HK-2 (cell line): ENCODE results near the gene VHLL.
A peak's percentile ranks its signal among the peaks of the same experiment; 100 is the strongest.
"Not testable (repeated sequence)": the region's sequence is repeated elsewhere in the genome, so short reads cannot be mapped to it uniquely, and the experiment has no call there.

Experiments used
- DNase-seq: peaks from one replicate; pipeline ENCODE4 v3.0.0-alpha.2; 2018; ENCODE audit not compliant: unreplicated experiment

VHLL gene

DNA sequence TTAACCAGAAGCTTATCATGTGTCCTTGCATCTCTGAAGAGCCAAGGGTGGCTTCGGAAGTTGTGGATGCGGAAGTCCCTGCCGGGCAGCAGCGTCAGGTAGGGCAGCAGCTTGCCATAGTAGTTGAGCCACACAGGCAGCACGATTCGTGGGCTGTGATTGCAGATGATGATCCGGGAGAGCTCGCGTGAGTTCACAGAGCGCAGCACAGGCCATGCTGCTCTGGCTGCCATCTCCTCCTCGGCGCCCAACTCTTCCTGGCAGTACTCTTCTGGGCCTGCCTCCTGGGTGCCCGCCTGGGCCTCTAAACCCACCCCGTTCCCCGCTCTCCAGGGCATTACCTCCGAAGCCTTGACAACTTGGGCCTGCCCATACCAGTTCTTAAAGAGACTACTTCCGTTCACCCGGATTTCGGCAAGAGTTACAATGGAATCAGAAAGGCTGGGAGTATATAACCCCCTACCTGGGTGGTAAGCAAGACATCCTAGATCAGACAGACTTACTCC is at the start of gene VHLL:
Gene VHLL, minus strand, starts transcription at position 456 of the 506 bp plus-strand sequence. Its CDS starts 118 bp downstream, at position 338.
- no peak for DNase-seq

DNA sequence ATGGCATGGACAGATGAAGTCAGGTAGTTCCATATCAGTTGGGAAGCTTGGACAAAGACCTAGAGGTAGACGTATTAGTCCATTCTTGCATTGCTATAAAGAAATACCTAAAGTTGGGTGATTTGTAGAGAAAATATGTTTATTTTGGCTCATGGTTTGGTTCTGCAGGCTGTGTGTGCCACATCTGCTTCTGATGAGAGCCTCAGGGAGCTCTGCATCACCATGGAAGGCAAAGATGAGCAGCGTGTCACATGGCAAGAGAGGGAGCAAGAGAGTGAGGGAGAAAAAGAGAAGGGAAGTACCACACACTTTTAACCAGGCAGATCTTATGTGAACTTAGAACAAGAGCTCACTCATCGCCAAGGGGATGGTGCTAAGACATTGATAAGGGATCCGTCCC is 48.2 kb upstream of the VHLL start:
- no peak for DNase-seq

DNA sequence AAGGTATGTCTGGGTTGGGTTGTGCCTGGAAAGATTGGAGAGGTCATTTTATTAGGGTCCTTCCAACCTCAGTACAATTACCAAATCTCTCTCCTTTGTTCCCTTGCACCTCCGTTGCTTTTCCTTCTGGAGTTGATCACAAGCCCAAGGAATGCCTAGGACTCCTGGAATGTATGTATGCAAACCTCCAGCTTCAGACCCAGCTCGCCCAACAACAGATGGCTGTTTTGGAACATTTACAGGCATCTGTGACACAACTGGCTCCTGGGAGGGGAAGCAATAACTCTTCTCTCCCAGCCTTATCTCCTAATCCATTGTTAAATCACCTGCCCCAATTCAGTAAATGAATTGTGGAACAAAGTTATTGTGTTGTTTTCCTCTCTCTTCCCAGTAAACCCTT is 47.5 kb upstream of the VHLL start:
- DNase-seq, result no peak

DNA sequence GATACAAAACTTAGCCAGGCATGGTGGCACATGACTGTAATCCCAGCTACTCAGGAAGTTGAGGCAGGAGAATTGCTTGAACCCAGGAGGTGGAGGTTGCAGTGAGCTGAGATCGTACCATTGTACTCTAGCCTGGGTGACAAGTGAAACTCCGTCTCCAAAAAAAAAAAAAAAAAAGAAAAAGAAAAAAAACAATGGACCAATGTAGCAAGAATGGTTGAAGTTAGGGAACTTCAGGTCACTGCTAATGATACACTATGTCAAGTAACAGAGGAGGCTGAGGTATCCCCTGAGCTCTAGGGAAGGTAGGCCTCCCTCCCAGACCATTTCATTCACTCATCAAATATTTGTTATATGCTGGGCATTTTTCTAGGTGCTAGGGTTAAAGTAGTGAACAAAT is 46.9 kb upstream of the VHLL start:
- not testable (repeated sequence) for DNase-seq

DNA sequence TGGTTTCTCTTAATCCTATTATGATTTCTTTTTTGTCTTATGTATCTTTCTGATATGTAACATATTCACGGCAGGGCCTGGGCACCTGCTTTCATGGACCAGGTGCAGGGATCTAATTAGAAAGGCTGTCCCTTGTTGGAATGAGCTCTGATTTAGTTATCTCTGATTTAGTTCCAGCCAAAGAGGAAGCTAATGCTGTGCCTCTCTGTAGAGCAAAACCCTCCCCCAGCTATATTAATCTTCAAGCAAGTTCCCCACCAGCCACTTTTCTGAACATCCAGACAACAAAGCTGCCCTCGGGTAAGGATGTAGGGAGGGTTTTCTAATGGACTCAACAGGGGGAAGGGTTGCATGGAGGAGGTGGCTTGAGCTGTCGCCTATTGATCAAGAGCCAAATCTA is 45.3 kb upstream of the VHLL start:
- no peak for DNase-seq

DNA sequence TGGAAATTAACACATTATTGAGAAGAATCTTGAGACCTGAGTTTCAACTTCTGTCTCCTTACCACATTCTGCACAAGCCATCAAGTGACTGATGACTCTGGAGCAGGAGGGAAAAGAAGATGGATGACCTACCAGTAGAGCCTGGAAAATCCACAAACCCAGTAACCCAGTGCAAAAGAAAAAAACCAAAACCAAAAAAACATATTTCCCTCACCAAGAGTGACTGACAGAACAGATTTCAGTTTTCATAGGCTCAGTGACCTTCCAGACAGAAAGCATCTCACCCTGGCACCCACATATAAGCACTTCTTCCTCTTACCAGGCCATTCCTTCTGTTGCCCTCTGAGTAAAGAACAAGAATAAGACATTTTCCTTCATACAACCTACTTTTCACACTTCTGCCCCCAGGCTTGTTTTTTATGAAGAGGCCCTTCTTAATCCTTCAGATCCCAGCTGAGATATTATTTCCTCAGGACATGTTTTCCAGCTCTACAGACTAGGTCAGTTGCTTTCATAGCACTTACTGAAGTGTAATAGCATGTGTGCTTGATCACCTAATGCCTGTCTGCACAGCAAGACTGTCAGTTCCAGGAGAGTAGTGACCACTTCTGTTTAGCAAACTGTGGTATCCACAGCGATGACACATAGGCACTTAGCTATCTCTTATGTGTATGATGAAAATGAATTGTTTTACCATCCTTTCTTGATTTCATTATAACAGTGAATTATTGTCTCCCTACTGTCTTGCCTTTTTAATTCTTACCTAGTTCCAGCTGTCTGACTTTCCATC is 43.3 kb upstream of the VHLL start:
- DNase-seq, result no peak

DNA sequence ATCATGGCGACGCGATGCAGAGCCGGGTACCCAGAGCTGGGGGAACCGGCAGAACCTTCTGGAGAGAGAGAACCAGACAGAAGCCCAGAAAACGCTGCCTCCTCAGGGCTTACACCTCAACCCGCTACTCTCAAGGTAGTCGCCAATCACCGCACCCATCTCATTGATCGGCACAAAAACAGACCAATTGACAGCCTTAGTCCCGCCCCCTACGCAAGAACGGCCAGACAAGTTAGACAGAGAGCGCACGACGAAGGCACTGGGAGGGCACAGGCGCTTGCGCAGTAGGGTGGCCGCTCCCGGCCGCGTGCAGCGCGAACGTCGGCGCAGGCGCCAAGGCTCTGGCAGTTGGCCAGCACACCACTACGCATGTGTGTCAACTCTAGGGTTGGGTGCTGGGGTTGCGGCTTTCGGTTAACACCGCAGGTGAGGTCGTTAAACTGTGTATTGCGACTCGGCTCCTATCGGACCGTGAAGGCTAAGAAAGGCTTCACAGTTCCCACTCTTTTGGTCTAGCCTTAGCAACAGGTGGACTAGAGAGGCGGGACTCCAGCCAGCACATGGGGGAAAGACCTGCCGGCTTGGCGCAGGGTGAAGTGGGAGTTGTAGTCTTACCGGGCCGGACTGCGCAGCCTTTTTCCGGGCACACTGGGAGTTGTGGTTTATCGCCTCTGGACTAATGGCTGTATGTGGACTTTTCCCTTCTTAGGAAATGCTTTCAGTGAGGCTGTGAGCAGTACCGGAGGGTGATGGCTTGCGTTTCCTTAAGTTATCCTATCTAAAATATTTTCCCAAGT is 39.3 kb upstream of the VHLL start, which contains the start of the genes CCT3 and TSACC:
Gene CCT3, minus strand, starts transcription at position 113 of the 797 bp plus-strand sequence. Its CDS starts 108 bp downstream, at position 5.
Gene TSACC, plus strand, starts transcription at position 347 of the 797 bp plus-strand sequence. CDS start 1,232 bp downstream, outside the sequence.
- DNase-seq, result peak; percentile 100

DNA sequence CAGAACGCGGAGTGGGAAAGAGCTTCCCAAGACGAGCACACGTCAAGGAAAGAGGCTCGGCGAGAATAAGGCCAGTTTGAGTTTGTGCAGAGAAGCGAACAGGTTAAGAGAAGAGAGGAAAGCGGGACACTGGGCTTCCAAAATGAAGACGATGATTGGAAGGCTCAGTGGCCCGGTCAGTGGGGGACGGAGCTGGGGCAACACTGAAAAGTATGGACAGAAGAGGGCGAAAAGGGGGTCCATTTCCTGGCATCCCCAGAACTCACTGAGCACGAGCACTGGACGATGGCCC is 38.7 kb upstream of the VHLL start:
- DNase-seq, result no peak

DNA sequence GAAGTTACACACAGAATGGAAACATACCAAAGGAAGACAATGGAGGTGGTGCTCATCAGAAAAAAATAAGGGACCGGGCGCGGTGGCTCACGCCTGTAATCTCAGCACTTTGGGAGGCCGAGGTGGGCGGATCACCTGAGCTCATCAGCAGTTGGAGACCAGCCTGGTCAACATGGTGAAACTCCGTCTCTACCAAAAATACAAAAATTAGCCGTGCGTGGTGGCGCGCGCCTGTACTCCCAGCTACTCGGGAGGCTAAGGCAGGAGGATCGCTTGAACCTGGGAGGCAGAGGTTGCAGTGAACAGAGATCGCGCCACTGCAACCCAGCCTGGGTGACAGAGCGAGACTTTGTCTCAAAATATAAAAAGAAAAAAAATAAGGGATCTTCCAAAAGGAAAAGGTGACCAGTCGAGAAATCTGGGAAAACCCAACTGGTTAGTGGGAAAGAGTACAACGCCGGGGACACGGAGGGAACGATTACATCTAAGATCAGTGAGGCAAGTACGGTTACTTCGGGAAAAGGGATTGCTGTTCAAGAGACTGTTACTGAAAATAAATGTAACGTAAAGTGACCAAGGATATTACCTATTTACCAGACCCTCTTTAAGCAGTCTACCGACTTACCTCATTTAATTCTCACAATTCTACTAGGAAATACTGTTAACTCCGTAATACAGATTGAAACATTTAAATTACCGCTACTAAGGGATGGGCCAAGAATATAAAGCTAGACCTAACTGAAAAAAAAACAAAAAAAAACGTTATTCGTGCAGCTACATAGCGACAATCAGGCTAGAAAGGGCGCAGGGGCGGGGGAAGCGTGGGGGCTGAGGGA is 38.2 kb upstream of the VHLL start:
- no peak for DNase-seq

DNA sequence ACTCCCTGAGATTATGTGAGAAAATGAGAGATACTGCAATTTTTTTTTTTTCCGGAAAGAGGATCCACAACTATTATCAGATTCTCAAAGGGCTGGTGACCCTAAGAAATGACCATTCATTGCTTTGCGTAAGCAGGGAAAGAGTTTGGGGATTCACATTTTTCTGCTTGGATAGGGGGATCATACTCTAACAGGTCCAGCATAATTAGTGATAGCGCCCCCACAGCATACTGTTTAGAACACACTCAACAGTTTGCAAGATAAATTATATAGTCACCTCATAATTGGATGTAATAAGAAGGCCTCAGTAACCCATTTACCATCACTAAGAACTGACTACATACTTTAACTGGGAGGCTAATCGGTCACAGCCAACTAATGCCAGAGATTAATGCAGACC is 37.1 kb upstream of the VHLL start:
- DNase-seq, result no peak

DNA sequence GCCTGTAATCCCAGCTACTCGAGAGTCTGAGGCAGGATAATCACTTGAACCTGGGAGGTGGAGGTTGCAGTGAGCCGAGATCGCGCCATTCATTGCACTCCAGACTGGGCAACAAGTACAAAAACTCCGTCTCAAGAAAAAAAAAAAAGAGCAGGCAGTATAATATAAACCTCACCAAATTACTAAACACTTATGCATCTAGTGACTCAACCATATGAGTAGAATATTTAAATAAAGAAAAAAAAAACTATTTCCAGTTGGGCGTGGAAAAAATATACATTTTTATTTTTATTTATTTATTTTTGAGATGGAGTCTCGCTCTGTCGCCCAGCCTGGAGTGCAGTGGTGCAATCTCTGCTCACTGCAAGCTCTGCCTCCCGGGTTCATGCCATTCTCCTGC is 24.1 kb upstream of the VHLL start:
- not testable (repeated sequence) for DNase-seq

DNA sequence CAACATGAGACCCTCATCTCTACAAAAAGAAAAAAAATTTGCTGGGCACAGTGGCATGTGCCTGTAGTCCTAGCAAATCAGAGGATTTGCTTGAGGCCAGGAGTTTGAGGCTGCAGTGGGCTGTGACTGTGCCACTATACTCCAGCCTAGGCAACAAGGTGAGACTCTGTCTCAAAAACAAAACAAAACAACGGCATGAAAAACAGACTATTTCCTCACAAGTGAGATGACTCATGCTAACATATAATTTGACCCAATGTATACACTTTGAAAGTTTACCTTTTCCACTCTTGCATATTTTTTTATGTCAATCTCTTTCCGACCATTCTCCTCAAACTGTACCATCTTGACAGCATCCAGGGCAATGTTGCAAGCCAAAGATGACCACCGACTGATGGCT is 21.5 kb upstream of the VHLL start:
- DNase-seq, result no peak

DNA sequence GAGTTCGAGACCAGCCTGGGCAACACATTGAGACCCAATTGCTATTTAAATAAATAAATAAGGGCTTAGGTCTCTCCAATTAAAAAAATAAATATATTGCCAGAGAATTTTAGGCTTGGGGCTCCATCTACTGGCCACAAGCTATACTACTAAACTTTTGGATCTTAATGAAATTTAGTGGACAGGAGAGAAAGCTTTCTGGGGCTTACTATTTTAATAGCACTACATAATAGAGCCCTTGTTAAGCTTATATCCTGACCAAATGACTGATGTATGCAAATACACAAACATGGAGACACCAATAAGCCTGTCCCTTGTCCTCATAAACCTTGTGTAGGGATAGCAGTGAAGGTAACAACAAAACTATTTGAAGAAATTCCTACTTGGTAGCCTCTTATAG is 20.6 kb upstream of the VHLL start:
- no peak for DNase-seq

DNA sequence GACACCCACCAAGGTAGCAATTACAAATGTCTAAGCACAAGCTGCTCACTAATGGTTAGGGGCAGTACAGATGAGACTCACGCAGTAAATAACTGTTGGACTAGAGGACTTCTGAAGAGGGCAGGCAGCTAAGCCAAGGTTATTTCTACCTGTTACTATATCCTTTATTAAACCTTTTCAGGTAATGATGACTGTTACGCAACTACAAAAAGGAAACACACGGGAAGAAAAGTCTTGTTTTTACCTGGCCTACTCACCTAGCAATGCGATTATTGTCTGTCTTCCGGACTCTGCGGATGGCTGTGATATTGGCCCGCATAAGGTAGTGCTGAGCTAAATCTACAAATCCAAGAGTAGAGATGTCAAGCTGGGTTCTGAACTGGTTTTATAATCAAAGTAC is 17.8 kb upstream of the VHLL start:
- DNase-seq, result no peak

DNA sequence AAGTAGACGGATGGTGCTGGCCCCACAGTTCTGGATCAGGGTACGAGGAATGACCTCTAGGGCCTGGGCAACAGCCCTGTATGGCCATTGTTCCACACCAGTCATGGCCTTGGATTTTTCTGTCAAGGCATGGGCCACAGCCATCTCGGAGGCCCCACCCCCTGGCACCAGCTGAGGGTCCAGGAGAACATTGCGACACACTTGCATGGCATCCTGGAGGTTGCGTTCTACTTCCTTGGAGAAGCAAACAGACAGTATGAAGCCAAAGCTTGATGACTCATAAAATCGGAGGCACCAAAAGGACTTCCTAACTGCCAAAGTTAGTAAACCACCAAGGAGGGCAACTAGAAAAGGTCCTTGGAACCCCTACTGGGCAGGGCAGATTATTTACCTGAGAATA is 11.9 kb upstream of the VHLL start:
- DNase-seq, result no peak

DNA sequence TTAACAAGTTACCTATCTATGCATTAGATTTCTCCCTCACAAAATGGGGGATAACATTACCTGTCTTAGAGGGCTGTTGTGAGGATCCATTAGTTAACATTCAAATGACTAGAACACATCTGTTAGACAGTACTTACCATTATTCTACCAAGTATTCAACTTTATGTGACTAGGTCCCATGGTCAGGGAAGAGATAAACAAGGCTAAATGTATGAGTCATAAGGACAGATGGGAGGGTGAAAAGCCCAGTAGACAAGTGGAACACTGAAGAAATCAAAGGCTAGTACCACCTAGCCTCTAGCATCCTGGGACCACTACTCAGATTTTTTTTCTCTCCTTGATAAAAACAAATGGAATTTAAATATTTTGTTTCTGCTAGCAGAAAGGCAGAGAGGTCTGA is 9.0 kb upstream of the VHLL start:
- no peak for DNase-seq

DNA sequence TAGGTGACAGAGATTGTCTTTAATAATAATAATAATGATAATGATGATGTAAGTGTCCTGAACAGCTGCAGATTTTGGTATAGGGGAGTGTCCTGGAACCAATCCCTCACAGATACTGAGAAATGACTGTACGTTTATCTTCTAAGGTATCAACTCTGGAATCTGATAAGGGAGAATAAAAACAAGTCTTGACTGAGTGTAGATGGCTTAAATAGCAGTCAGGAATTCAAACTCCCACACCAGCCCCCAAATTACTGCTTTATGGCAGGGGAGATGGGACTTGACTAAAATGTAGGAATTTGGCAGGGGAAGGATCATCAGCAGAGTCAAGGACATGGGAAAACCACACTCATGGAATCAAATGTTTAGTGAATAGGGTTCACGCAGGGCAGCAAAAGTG is 6.1 kb upstream of the VHLL start:
- DNase-seq, result no peak

DNA sequence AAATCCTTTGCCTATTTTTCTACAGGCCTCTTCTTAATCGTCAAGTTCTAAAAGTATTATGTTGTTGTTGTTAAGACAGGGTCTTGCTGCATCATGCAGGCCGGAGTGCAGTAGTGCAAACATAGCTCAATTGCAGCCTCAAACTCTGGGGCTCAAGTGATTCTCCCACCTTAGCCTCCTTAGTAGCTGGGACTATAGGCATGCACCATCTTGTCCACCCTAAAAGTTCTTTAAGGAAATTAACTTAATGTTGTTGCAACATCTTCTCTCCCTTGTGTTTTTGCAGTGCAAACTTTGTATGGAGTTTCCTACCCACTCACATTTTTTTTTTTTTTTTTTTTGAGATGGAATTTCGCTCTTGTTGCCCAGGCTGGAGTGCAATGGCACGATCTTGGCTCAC is 4.1 kb upstream of the VHLL start:
- no peak for DNase-seq

DNA sequence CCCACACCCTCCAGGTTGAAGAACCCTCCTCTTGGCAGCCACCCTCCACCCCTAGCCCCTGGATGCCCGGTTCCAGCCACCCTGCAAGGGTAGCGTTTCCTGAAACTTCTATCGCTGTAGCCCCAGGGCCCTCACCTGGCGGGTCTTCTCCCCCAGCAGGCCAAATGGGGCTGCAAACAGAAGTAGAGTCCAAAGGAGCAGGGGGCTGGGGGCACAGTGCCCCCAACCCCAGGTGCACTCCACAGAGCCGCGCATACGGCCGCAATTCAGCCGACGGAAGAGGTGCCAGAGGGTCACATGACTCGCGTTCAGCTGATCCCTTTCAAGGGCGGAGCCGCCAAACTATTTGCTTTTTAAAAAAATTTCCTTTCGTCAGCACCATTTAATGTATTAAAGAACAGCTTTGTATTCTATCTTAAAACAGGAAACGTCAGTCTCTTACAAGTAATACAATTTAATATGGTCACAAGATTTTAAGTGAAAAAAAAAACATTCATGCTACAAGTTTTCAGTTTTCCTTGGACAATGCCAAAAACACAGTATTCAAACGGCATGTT is 3.6 kb downstream of the VHLL start, which contains the start of gene GLMP:
Gene GLMP, minus strand, starts transcription at position 289 of the 557 bp plus-strand sequence. Its CDS starts 34 bp downstream, at position 255.
- peak; percentile 49 for DNase-seq

DNA sequence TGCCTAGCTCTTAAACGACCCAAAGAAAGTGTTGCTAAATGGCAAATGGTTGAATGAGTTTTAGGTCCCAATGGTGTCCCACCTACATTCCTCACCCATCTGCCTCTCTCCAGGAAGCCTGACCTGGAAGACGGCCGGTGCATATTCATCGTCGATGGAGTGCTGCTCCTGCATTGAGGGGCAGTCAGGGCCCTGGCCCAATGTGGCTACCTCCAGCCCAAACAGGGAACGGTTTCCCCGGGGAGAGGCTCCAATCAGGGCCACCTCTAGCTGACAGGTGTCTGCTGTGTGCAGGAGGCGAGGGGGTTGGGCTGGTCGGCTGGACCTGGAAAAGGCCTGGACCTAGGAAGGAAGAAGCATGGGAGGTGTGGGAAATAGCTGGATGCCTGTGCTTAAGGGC is 5.2 kb downstream of the VHLL start:
- DNase-seq, result no peak

DNA sequence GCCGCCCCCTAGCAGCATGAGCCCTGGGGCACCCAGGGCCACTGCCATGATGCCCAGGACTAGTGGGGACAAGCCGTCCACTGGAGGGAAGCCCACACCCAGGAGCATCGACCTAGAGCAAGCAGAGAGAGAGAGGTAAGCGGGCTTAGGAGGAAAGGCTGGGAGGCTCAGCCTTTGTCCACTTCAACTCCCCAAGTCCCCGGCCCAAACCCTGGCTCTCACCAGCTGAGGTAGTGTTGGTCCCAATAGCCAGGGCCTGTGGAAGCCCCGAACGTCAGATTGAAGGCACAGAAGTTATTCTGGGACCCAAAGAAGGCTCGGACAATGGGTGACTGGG is 6.0 kb downstream of the VHLL start:
- DNase-seq, result no peak
